Measurements from ENCODE around the gene HOPX. TPM values are rescaled to one million over a fixed set of nuclear protein-coding genes. Genes with fewer than 3 reads are reported as not detected.

The HOPX gene
- total RNA-seq, 4 donors from 2014 or later: 271 to 316 (median 289) TPM

DNA sequence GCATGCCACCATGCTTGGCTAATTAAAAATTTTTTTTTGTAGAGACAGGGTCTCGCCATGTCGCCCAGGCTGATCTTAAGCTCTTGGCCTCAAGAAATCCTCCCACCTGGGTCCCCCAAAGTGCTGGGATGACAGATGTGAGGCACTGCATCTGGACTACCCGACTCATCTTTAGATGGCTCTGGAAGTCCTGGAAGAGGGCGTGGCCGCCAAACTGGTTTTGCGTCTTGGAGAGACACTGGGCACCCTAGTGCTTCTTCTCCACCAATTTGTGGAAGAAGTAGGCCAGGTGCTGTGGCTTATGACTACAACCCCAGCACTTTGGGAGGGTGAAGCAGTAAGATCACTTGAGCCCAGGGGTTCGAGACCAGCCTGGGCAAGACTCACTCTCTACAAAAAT lies 47.6 kb downstream of the HOPX start:
- no peak for DNase-seq
- 90 to 92% methylated on average over 6 to 7 of the region's 7 CpGs for WGBS, 2 donors
- H3K4me1 ChIP-seq: no peaks in the 10 kb centered on the region
- H3K9me3 ChIP-seq: no peaks in the 10 kb centered on the region
- no peak overlapping the region for H3K4me3 ChIP-seq (replicated peaks in 1 of 3)
- no peaks in the 10 kb centered on the region for H3K36me3 ChIP-seq
- no peak overlapping the region for H3K27ac ChIP-seq
- TF ChIP-seq CTCF (IDR thresholded peaks at IDR 0.05): no peak
- no peak for TF ChIP-seq POLR2A (IDR thresholded peaks at IDR 0.05)
- no peaks in the 10 kb centered on the region for H3K27me3 ChIP-seq
- intact Hi-C loops (cut with DNase I): no loop called here

- WGBS, 2 donors: 70 to 78% methylated on average over 5 of the region's 5 CpGs
- intact Hi-C loops (cut with DNase I): no loop called here
- Histone ChIP-seq H3K4me1 (no peaks in the 10 kb centered on the region), H3K9me3 (no peaks in the 10 kb centered on the region), H3K36me3 (no peaks in the 10 kb centered on the region), H3K27ac (no peak overlapping the region), H3K4me3 (replicated peaks in 1 of 3) (no peak overlapping the region), H3K27me3 (no peaks in the 10 kb centered on the region)
- no peak for DNase-seq
- TF ChIP-seq POLR2A (IDR thresholded peaks at IDR 0.05): no peak
- TF ChIP-seq CTCF (IDR thresholded peaks at IDR 0.05): no peak
Measured at GRCh38 chr4:56630876-56631666, 50.0 kb downstream of the HOPX start.

DNA sequence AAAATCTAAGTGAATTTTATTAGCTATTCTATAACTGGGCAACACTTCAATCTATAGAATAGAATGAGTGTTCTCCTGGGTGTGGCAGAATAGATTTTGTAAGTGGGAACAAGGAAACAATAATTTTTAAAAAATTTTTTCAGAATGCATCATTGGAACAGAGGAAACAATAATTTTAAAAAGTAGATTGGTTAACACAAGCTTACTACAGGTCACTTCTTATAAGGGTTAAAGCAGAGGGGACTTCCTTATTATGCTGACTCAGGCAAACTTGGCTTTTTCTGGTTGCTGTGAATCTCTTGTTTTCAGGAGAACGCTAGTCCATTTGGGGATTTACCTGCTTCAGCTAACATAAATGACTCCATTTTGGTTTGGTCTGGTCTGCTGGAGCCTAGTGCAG lies 52.5 kb downstream of the HOPX start:
- no peak overlapping the region for H3K4me3 ChIP-seq (replicated peaks in 1 of 3)
- H3K36me3 ChIP-seq: no peaks in the 10 kb centered on the region
- H3K27ac ChIP-seq: no peak overlapping the region
- intact Hi-C loops (cut with DNase I): no loop called here
- DNase-seq: no peak
- H3K4me1 ChIP-seq: no peaks in the 10 kb centered on the region
- 87 to 91% methylated on average over 1 of the region's 1 CpG for WGBS, 2 donors
- H3K27me3 ChIP-seq: no peaks in the 10 kb centered on the region
- TF ChIP-seq POLR2A (IDR thresholded peaks at IDR 0.05): no peak
- no peaks in the 10 kb centered on the region for H3K9me3 ChIP-seq

GRCh38 chr4:56627985-56628384 lies 53.1 kb downstream of the HOPX start:
- Histone ChIP-seq H3K9me3 (no peaks in the 10 kb centered on the region), H3K36me3 (no peaks in the 10 kb centered on the region), H3K27me3 (no peaks in the 10 kb centered on the region), H3K4me3 (replicated peaks in 1 of 3) (no peak overlapping the region), H3K27ac (no peak overlapping the region), H3K4me1 (no peaks in the 10 kb centered on the region)
- 82 to 84% methylated on average over 2 of the region's 2 CpGs for WGBS, 2 donors
- intact Hi-C loops (cut with DNase I): no loop called here
- no peak for TF ChIP-seq POLR2A (IDR thresholded peaks at IDR 0.05)
- no peak for TF ChIP-seq CTCF (IDR thresholded peaks at IDR 0.05)
- no peak for DNase-seq

- Histone ChIP-seq H3K36me3 (no peaks in the 10 kb centered on the region), H3K27ac (no peak overlapping the region), H3K9me3 (no peaks in the 10 kb centered on the region), H3K4me1 (no peaks in the 10 kb centered on the region), H3K4me3 (replicated peaks in 1 of 3) (no peak overlapping the region), H3K27me3 (no peaks in the 10 kb centered on the region)
- TF ChIP-seq CTCF (IDR thresholded peaks at IDR 0.05): no peak
- TF ChIP-seq POLR2A (IDR thresholded peaks at IDR 0.05): no peak
- WGBS, 2 donors: 78 to 93% methylated on average over 1 of the region's 1 CpG
- no peak for DNase-seq
- intact Hi-C loops (cut with DNase I): no loop called here
Measured at GRCh38 chr4:56627375-56627774, 53.7 kb downstream of the HOPX start.
